ENCODE data around the gene HS6ST2. TPM values are rescaled to one million over a fixed set of nuclear protein-coding genes. Genes with fewer than 3 reads are reported as not detected.

Gene HS6ST2
- polyA plus RNA-seq, 1 of the 3 experiments (the other 2 are of a cell fraction) = 0.05 TPM

GRCh38 chrX:132652871-132653270 lies 305.6 kb downstream of the HS6ST2 start:
- H4K20me1 ChIP-seq (ENCODE audit: insufficient read depth) = no peaks in the 10 kb centered on the region
- H3K27me3 ChIP-seq (ENCODE audit: insufficient read depth) = no peaks in the 10 kb centered on the region
- WGBS (ENCODE audit: low lambda C conversion rate) = 17% methylated on average over 4 of the region's 4 CpGs
- no peaks in the 10 kb centered on the region for H3K36me3 ChIP-seq (replicated peaks in 1 of 2; ENCODE audit: control insufficient read depth in 1 of 2, insufficient read depth in 2 of 2, low read length in 1 of 2)
- H3K4me1 ChIP-seq (ENCODE audit: control insufficient read depth in 1 of 2, insufficient read depth in 2 of 2, low read depth in 1 of 2, low read length in 1 of 2) = peaks cover 0 to 4% of the 10 kb centered on the region in 2 experiments; a peak in 2 of 4 replicates
- no peak overlapping the region for H3K4me2 ChIP-seq
- no peak for TF ChIP-seq SMC3 (IDR thresholded peaks at IDR 0.05; ENCODE audit: low read depth, low read length)
- no peak for TF ChIP-seq EZH2phosphoT487 (IDR thresholded peaks at IDR 0.05; ENCODE audit: borderline replicate concordance, low read depth)
- TF ChIP-seq CHD2 (IDR thresholded peaks at IDR 0.05; ENCODE audit: low read length, partially characterized antibody) = no peak
- TF ChIP-seq MAX (IDR thresholded peaks at IDR 0.05; ENCODE audit: low read depth) = no peak
- TF ChIP-seq RFX5 (IDR thresholded peaks at IDR 0.05; ENCODE audit: low read length) = no peak
- TF ChIP-seq REST (IDR thresholded peaks at IDR 0.05; ENCODE audit: low read depth, low read length) = no peak
- CTCF ChIA-PET = interaction anchor here (0.6 to 1.6 kb wide), 3 partner anchors 38 to 811 kb away, joined by 3 to 5 read pairs (median 3); no protein-coding TSS in a partner anchor
- H3K9me3 ChIP-seq = no peaks in the 10 kb centered on the region
- H3K9me2 ChIP-seq = no peaks in the 10 kb centered on the region
- H2AFZ ChIP-seq (ENCODE audit: low read depth) = no peak overlapping the region
- H3K4me3 ChIP-seq (ENCODE audit: low read depth in 2 of 2, low read length in 1 of 2) = no peak overlapping the region
- H3F3A ChIP-seq (replicated peaks; ENCODE audit: insufficient read depth) = no peaks in the 10 kb centered on the region
- no peak overlapping the region for H3K27ac ChIP-seq (ENCODE audit: low read depth in 2 of 2, low read length in 1 of 2)
- POLR2A ChIA-PET = no interaction called here
- no peak overlapping the region for H3K9ac ChIP-seq
- DNase-seq = no peak
- H3K79me2 ChIP-seq (ENCODE audit: insufficient read depth) = no peaks in the 10 kb centered on the region

GRCh38 chrX:132651421-132652086 lies 306.9 kb downstream of the HS6ST2 start:
- Histone ChIP-seq H3K27ac (ENCODE audit: low read depth in 2 of 2, low read length in 1 of 2) (no peak overlapping the region), H3K36me3 (replicated peaks in 1 of 2; ENCODE audit: control insufficient read depth in 1 of 2, insufficient read depth in 2 of 2, low read length in 1 of 2) (no peaks in the 10 kb centered on the region), H2AFZ (ENCODE audit: low read depth) (no peak overlapping the region), H3K9me3 (no peaks in the 10 kb centered on the region), H4K20me1 (ENCODE audit: insufficient read depth) (no peaks in the 10 kb centered on the region), H3K4me1 (ENCODE audit: control insufficient read depth in 1 of 2, insufficient read depth in 2 of 2, low read depth in 1 of 2, low read length in 1 of 2) (peaks cover 0 to 4% of the 10 kb centered on the region in 2 experiments; a peak in 2 of 4 replicates), H3K27me3 (ENCODE audit: insufficient read depth) (no peaks in the 10 kb centered on the region), H3K9me2 (no peaks in the 10 kb centered on the region), H3K79me2 (ENCODE audit: insufficient read depth) (no peaks in the 10 kb centered on the region), H3K9ac (no peak overlapping the region), H3K4me2 (no peak overlapping the region), H3K4me3 (ENCODE audit: low read depth in 2 of 2, low read length in 1 of 2) (no peak overlapping the region), H3F3A (replicated peaks; ENCODE audit: insufficient read depth) (no peaks in the 10 kb centered on the region)
- DNase-seq = no peak
- CTCF ChIA-PET = no interaction called here
- WGBS (ENCODE audit: low lambda C conversion rate) = 46% methylated on average over 2 of the region's 2 CpGs
- TF ChIP-seq FOSL2 (IDR thresholded peaks at IDR 0.05; ENCODE audit: borderline replicate concordance, low read depth) (no peak), MXI1 (IDR thresholded peaks at IDR 0.05; ENCODE audit: low read depth, low read length) (no peak), USF1 (IDR thresholded peaks at IDR 0.05; ENCODE audit: borderline replicate concordance, low read depth) (no peak), CHD2 (IDR thresholded peaks at IDR 0.05; ENCODE audit: low read length, partially characterized antibody) (no peak), USF2 (IDR thresholded peaks at IDR 0.05; ENCODE audit: borderline replicate concordance, low read depth, low read length) (no peak), GABPA (IDR thresholded peaks at IDR 0.05; ENCODE audit: low read depth) (no peak)
- POLR2A ChIA-PET = no interaction called here

Measured in SK-N-SH (cell line).